GM12892 (cell line): ENCODE data around the gene ETV5.

ENCODE experiments used
- POLR2A ChIP-seq: IDR thresholded peaks from 2 replicates; pipeline ENCODE4 v1.6.1; 2011; ENCODE audit warnings: low read depth, low read length, control low read depth
- POLR2AphosphoS5 ChIP-seq: IDR thresholded peaks from 2 replicates; pipeline ENCODE4 v1.6.1; 2011; ENCODE audit warnings: low read depth, low read length, control low read depth
- TAF1 ChIP-seq: IDR thresholded peaks from 2 replicates; pipeline ENCODE4 v1.6.1; 2011; ENCODE audit warnings: low read depth, mild to moderate bottlenecking, control low read depth, low read length, borderline replicate concordance

- TF ChIP-seq POLR2A (no peak), POLR2AphosphoS5 (no peak), TAF1 (no peak)
These were observed 27.9 kb downstream of the ETV5 start for GRCh38 chr3:186080849-186081438.
